Hepatocyte (in vitro differentiated cells): Measurements from ENCODE around the gene NCS1. TPM values are rescaled to one million over a fixed set of nuclear protein-coding genes. Genes with fewer than 3 reads are reported as not detected.

Source experiments
- DNase-seq: peaks from one replicate; pipeline ENCODE4 v3.0.0-alpha.2; 2016; ENCODE audit warnings: low spot score
- H2AFZ ChIP-seq: fragments of 200-600 bp; sonication (generic); 2 replicates; pipeline ENCODE4 v1.6.0; 2016; ENCODE audit warnings: antibody characterized with exemption, mild to moderate bottlenecking
- H3K27ac ChIP-seq: fragments of 200-600 bp; sonication (generic); 2 replicates; pipeline ENCODE4 v1.5.1; 2016; ENCODE audit warnings: mild to moderate bottlenecking
- H3K27me3 ChIP-seq: fragments of 200-600 bp; sonication (generic); 2 replicates; pipeline ENCODE4 v1.6.1; 2016
- H3K36me3 ChIP-seq: fragments of 200-600 bp; sonication (generic); replicated peaks from 2 replicates; pipeline ENCODE4 v1.5.1; 2016; ENCODE audit warnings: low read depth; ENCODE audit not compliant: insufficient read depth
- H3K4me1 ChIP-seq: fragments of 200-600 bp; sonication (generic); 2 replicates; pipeline ENCODE4 v1.5.1; 2016; ENCODE audit warnings: mild to moderate bottlenecking, moderate library complexity; ENCODE audit not compliant: insufficient read depth
- H3K4me2 ChIP-seq: fragments of 200-600 bp; sonication (generic); 2 replicates; pipeline ENCODE4 v1.6.0; 2016
- H3K4me3 ChIP-seq: fragments of 200-600 bp; sonication (generic); 2 replicates; pipeline ENCODE4 v1.5.1; 2016; ENCODE audit warnings: mild to moderate bottlenecking
- H3K79me2 ChIP-seq: fragments of 200-600 bp; sonication (generic); 2 replicates; pipeline ENCODE4 v1.6.0; 2017; ENCODE audit warnings: mild to moderate bottlenecking
- H3K9me2 ChIP-seq: fragments of 200-600 bp; sonication (generic); replicated peaks from 2 replicates; pipeline ENCODE4 v1.6.0; 2017; ENCODE audit warnings: mild to moderate bottlenecking; ENCODE audit not compliant: insufficient read depth
- H3K9me3 ChIP-seq: fragments of 200-600 bp; sonication (generic); 2 replicates; pipeline ENCODE4 v1.5.1; 2016; ENCODE audit warnings: low read depth, mild to moderate bottlenecking
- H4K20me1 ChIP-seq: fragments of 200-600 bp; sonication (generic); 2 replicates; pipeline ENCODE4 v1.6.0; 2016; ENCODE audit warnings: mild to moderate bottlenecking; ENCODE audit not compliant: insufficient read depth, poor library complexity, severe bottlenecking
- CTCF ChIP-seq: fragments of 200-600 bp; sonication (generic); IDR thresholded peaks from 2 replicates; pipeline ENCODE4 v1.5.1; 2016; ENCODE audit warnings: antibody characterized with exemption, mild to moderate bottlenecking; ENCODE audit not compliant: poor library complexity
- EZH2 ChIP-seq: fragments of 200-600 bp; sonication (generic); IDR thresholded peaks from 2 replicates; pipeline ENCODE4 v1.6.1; 2016; ENCODE audit warnings: antibody characterized with exemption, mild to moderate bottlenecking, borderline replicate concordance
- EZH2phosphoT487 ChIP-seq: fragments of 200-600 bp; sonication (generic); IDR thresholded peaks from one replicate; pipeline ENCODE4 v1.6.1; 2018; ENCODE audit warnings: antibody characterized with exemption, mild to moderate bottlenecking, low read depth, moderate library complexity; ENCODE audit not compliant: unreplicated experiment, severe bottlenecking
- WGBS: methylation state at CpG from one replicate; pipeline ENCODE4 v1.1.6; 2016; ENCODE audit warnings: low lambda C conversion rate; ENCODE audit errors: missing lambda C conversion rate; 5-methylcytosine and 5-hydroxymethylcytosine counted together
- polyA plus RNA-seq: library from polyadenylated mRNA; unstranded; fragments of >200 nt; fragmentation: Nextera tagmentation; extraction: Ambion mirVana; gene quantifications from 2 replicates; pipeline ENCODE4 v1.2.1, GENCODE V29; 2016
- total RNA-seq: library from RNA; depleted of rRNA; stranded (reverse); fragments of >200 nt; gene quantifications from 2 replicates; pipeline ENCODE4 v1.2.3, GENCODE V29; 2014

NCS1 gene
- total and polyA plus RNA-seq, 2 experiments from 2014 or later, result 16.8 to 25.3 TPM

GRCh38 chr9:130150779-130151382, 21.3 kb upstream of the NCS1 start:
- H3K36me3 ChIP-seq, result no peaks in the 10 kb centered on the region
- H3K27ac ChIP-seq, result no peak overlapping the region
- no peaks in the 10 kb centered on the region for H3K27me3 ChIP-seq
- no peak overlapping the region for H3K4me2 ChIP-seq
- DNase-seq, result no peak
- TF ChIP-seq EZH2 (no peak), EZH2phosphoT487 (no peak), CTCF (no peak)
- H3K4me1 ChIP-seq, result no peaks in the 10 kb centered on the region
- no peak overlapping the region for H2AFZ ChIP-seq
- H3K79me2 ChIP-seq, result no peaks in the 10 kb centered on the region
- no peaks in the 10 kb centered on the region for H4K20me1 ChIP-seq
- H3K9me2 ChIP-seq, result no peaks in the 10 kb centered on the region
- no peaks in the 10 kb centered on the region for H3K9me3 ChIP-seq
- no peak overlapping the region for H3K4me3 ChIP-seq
- 71% methylated on average over 14 of the region's 14 CpGs for whole genome bisulfite sequencing

- Histone ChIP-seq H3K79me2 (no peaks in the 10 kb centered on the region), H3K4me2 (no peak overlapping the region), H3K36me3 (no peaks in the 10 kb centered on the region), H3K9me3 (no peaks in the 10 kb centered on the region), H3K27ac (no peak overlapping the region), H3K4me1 (no peaks in the 10 kb centered on the region), H2AFZ (no peak overlapping the region), H3K27me3 (no peaks in the 10 kb centered on the region), H3K4me3 (no peak overlapping the region), H4K20me1 (no peaks in the 10 kb centered on the region), H3K9me2 (no peaks in the 10 kb centered on the region)
- no peak for DNase-seq
- TF ChIP-seq EZH2 (no peak), CTCF (no peak), EZH2phosphoT487 (no peak)
- 90% methylated on average over 3 of the region's 3 CpGs for WGBS
These were observed 17.4 kb upstream of the NCS1 start for GRCh38 chr9:130154816-130155215.

GRCh38 chr9:130155647-130156046, 16.6 kb upstream of the NCS1 start:
- no peaks in the 10 kb centered on the region for H3K4me1 ChIP-seq
- H2AFZ ChIP-seq, result no peak overlapping the region
- no peak overlapping the region for H3K4me2 ChIP-seq
- H3K4me3 ChIP-seq, result no peak overlapping the region
- H3K9me3 ChIP-seq, result no peaks in the 10 kb centered on the region
- no peaks in the 10 kb centered on the region for H3K27me3 ChIP-seq
- H4K20me1 ChIP-seq, result no peaks in the 10 kb centered on the region
- TF ChIP-seq EZH2, result no peak
- no peak for TF ChIP-seq CTCF
- TF ChIP-seq EZH2phosphoT487, result no peak
- DNase-seq, result no peak
- no peaks in the 10 kb centered on the region for H3K36me3 ChIP-seq
- 96% methylated on average over 12 of the region's 12 CpGs for WGBS
- no peaks in the 10 kb centered on the region for H3K79me2 ChIP-seq
- H3K27ac ChIP-seq, result no peak overlapping the region
- H3K9me2 ChIP-seq, result no peaks in the 10 kb centered on the region
